Kidney (tissue), 14 donors: Measurements from ENCODE around the gene STOML3. TPM values are rescaled to one million over a fixed set of nuclear protein-coding genes. Genes with fewer than 3 reads are reported as not detected.

ENCODE experiments used
- DNase-seq, 5 donors: peaks; one replicate each; pipeline ENCODE4 v3.0.0-alpha.2; 2013 to 2020
- FAIRE-seq: peaks from 2 replicates; lab custom pipeline; 2012; peaks lifted over from hg19 to GRCh38; lab: Jason Lieb, UNC
- H3K27ac ChIP-seq, 2 donors: one replicate each; pipeline ENCODE4 v1.7.0; 2013; ENCODE audit warnings: low read depth in 2 of 2, low read length in 2 of 2, inconsistent platforms in 1 of 2
- H3K27me3 ChIP-seq: one replicate; pipeline ENCODE4 v1.7.1; 2013; ENCODE audit warnings: low read length, inconsistent platforms; ENCODE audit not compliant: control insufficient read depth, insufficient read depth
- H3K36me3 ChIP-seq, 3 donors: one replicate each; pipeline versions ENCODE4 v1.7.0 to v1.7.1; 2013; ENCODE audit warnings: low read length in 3 of 3, control low read depth in 1 of 3, inconsistent platforms in 1 of 3; ENCODE audit not compliant: insufficient read depth in 3 of 3, control insufficient read depth in 2 of 3
- H3K4me1 ChIP-seq, 3 donors: one replicate each; pipeline versions ENCODE4 v1.7.0 to v1.7.1; 2013; ENCODE audit warnings: low read length in 3 of 3, inconsistent platforms in 1 of 3, low read depth in 1 of 3; ENCODE audit not compliant: control insufficient read depth in 2 of 3, insufficient read depth in 2 of 3
- H3K4me3 ChIP-seq, 3 donors: one replicate each; pipeline versions ENCODE4 v1.7.0 to v1.8.1; 2013; ENCODE audit warnings: low read length in 3 of 3, control low read depth in 1 of 3, inconsistent platforms in 1 of 3
- H3K9ac ChIP-seq, 3 donors: one replicate each; pipeline versions ENCODE4 v1.7.0 to v1.7.1; 2013; ENCODE audit warnings: low read length in 3 of 3, control low read depth in 1 of 3, inconsistent platforms in 1 of 3
- H3K9me3 ChIP-seq, 3 donors: one replicate each; pipeline versions ENCODE4 v1.7.0 to v1.7.1; 2013; ENCODE audit warnings: low read length in 3 of 3, control low read depth in 1 of 3, inconsistent platforms in 1 of 3; ENCODE audit not compliant: control insufficient read depth in 2 of 3, insufficient read depth in 1 of 3
- CTCF ChIP-seq: IDR thresholded peaks from 3 replicates; pipeline ENCODE4 v1.5.1; 2012; ENCODE audit warnings: mild to moderate bottlenecking, moderate library complexity, borderline replicate concordance; ENCODE audit not compliant: insufficient read depth; ENCODE audit errors: extremely low read depth
- intact Hi-C: fragments of 100-400 bp; cut with DNase I; formaldehyde crosslinking; loops from one replicate; pipeline ENCODE4 v1.11.1; 2022
- polyA plus RNA-seq: library from polyadenylated mRNA; stranded (reverse); fragments of 350-450 nt; fragmentation: Illumina TruSeq; extraction: RNeasy Lipid Tissue Mini Kit (QIAGEN cat#74804); gene quantifications from one replicate; pipeline ENCODE4 v1.2.3, GENCODE V29; 2014; ENCODE audit warnings: low read depth, low replicate concordance; ENCODE audit not compliant: insufficient read depth
- total RNA-seq: library from RNA; stranded (reverse); fragmentation: NEBNext Ultra II Directional; extraction: Animal tissue kit (Norgen Biotek cat#: 25700); gene quantifications from one replicate; pipeline ENCODE4 v1.2.1, GENCODE V29; 2021
- donor health status: control.
- donor health status: control.
- donor health status: control.
- donor health status: control.
- donor health status: control.
- donor health status: DM: yes; HTN: yes; CAD: no.
- donor health status: Normal renal cell carcinoma (clear cell type).

The STOML3 gene
- total and polyA plus RNA-seq, 2 donors from 2014 or later: not detected

- no peak for FAIRE-seq
- no peak for DNase-seq
- Histone ChIP-seq H3K4me3 (no peak overlapping the region), H3K9me3 (no peaks in the 10 kb centered on the region), H3K36me3 (peaks cover 3 to 7% (median 5%) of the 10 kb centered on the region in 3 donors), H3K9ac (no peak overlapping the region), H3K4me1 (peaks cover 2 to 9% (median 9%) of the 10 kb centered on the region in 3 donors), H3K27ac (no peak overlapping the region), H3K27me3 (no peaks in the 10 kb centered on the region)
- intact Hi-C loops: no loop called here
- no peak for TF ChIP-seq CTCF
Observed at GRCh38 chr13:39032150-39032549, 41.5 kb upstream of the STOML3 start.

GRCh38 chr13:39025433-39025839 is 34.8 kb upstream of the STOML3 start:
- no peaks in the 10 kb centered on the region for H3K9me3 ChIP-seq
- DNase-seq (no peak), FAIRE-seq (no peak)
- H3K9ac ChIP-seq: no peak overlapping the region
- no peak overlapping the region for H3K4me3 ChIP-seq
- peaks cover 20 to 23% (median 23%) of the 10 kb centered on the region in 3 donors for H3K36me3 ChIP-seq
- no peaks in the 10 kb centered on the region for H3K27me3 ChIP-seq
- no peaks in the 10 kb centered on the region for H3K4me1 ChIP-seq
- peak overlapping the region; percentile 1 to 26 for H3K27ac ChIP-seq
- intact Hi-C loops: no loop called here
- no peak for TF ChIP-seq CTCF

- Histone ChIP-seq H3K9me3 (no peaks in the 10 kb centered on the region), H3K9ac (no peak overlapping the region), H3K27me3 (no peaks in the 10 kb centered on the region), H3K4me3 (no peak overlapping the region), H3K36me3 (peaks cover 20 to 23% (median 23%) of the 10 kb centered on the region in 3 donors), H3K4me1 (no peaks in the 10 kb centered on the region), H3K27ac (no peak overlapping the region)
- no peak for TF ChIP-seq CTCF
- DNase-seq (no peak), FAIRE-seq (no peak)
- intact Hi-C loops: no loop called here
Observed at GRCh38 chr13:39023761-39024160, 33.1 kb upstream of the STOML3 start.

- Histone ChIP-seq H3K36me3 (peaks cover 20 to 23% (median 23%) of the 10 kb centered on the region in 3 donors), H3K4me3 (no peak overlapping the region), H3K27ac (no peak overlapping the region), H3K9me3 (no peaks in the 10 kb centered on the region), H3K27me3 (no peaks in the 10 kb centered on the region), H3K9ac (no peak overlapping the region), H3K4me1 (no peaks in the 10 kb centered on the region)
- FAIRE-seq (no peak), DNase-seq (no peak)
- intact Hi-C loops: no loop called here
- no peak for TF ChIP-seq CTCF
Observed at GRCh38 chr13:39023316-39023715, 32.7 kb upstream of the STOML3 start.
